Measurements from ENCODE around the gene PLEKHH2.

PLEKHH2 gene

GRCh38 chr2:43766006-43766405 lies 128.9 kb downstream of the PLEKHH2 start:
- TF ChIP-seq ZNF8 (CRISPR knock-in tag; IDR thresholded peaks at IDR 0.05): no peak
- TF ChIP-seq CSRNP3 (CRISPR knock-in tag; IDR thresholded peaks at IDR 0.05): no peak
- no peak for TF ChIP-seq SNAI2 (CRISPR knock-in tag; IDR thresholded peaks at IDR 0.05)
- no peak for TF ChIP-seq TOX (CRISPR knock-in tag; IDR thresholded peaks at IDR 0.05; ENCODE audit: borderline replicate concordance)
- TF ChIP-seq OSR1 (CRISPR knock-in tag; IDR thresholded peaks at IDR 0.05): no peak
- TF ChIP-seq CREB5 (CRISPR knock-in tag; IDR thresholded peaks at IDR 0.05; ENCODE audit: low read depth): no peak
- no peak for TF ChIP-seq ZNF565 (CRISPR knock-in tag; conservative IDR thresholded peaks at IDR 0.05; ENCODE audit: low read depth)
- TF ChIP-seq, protein P1, sequence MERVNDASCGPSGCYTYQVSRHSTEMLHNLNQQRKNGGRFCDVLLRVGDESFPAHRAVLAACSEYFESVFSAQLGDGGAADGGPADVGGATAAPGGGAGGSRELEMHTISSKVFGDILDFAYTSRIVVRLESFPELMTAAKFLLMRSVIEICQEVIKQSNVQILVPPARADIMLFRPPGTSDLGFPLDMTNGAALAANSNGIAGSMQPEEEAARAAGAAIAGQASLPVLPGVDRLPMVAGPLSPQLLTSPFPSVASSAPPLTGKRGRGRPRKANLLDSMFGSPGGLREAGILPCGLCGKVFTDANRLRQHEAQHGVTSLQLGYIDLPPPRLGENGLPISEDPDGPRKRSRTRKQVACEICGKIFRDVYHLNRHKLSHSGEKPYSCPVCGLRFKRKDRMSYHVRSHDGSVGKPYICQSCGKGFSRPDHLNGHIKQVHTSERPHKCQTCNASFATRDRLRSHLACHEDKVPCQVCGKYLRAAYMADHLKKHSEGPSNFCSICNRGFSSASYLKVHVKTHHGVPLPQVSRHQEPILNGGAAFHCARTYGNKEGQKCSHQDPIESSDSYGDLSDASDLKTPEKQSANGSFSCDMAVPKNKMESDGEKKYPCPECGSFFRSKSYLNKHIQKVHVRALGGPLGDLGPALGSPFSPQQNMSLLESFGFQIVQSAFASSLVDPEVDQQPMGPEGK (CRISPR knock-in tag; IDR thresholded peaks at IDR 0.05; ENCODE audit: borderline replicate concordance): no peak
- no peak for TF ChIP-seq BACH2 (CRISPR knock-in tag; IDR thresholded peaks at IDR 0.05; ENCODE audit: borderline replicate concordance)
- TF ChIP-seq, protein P2, sequence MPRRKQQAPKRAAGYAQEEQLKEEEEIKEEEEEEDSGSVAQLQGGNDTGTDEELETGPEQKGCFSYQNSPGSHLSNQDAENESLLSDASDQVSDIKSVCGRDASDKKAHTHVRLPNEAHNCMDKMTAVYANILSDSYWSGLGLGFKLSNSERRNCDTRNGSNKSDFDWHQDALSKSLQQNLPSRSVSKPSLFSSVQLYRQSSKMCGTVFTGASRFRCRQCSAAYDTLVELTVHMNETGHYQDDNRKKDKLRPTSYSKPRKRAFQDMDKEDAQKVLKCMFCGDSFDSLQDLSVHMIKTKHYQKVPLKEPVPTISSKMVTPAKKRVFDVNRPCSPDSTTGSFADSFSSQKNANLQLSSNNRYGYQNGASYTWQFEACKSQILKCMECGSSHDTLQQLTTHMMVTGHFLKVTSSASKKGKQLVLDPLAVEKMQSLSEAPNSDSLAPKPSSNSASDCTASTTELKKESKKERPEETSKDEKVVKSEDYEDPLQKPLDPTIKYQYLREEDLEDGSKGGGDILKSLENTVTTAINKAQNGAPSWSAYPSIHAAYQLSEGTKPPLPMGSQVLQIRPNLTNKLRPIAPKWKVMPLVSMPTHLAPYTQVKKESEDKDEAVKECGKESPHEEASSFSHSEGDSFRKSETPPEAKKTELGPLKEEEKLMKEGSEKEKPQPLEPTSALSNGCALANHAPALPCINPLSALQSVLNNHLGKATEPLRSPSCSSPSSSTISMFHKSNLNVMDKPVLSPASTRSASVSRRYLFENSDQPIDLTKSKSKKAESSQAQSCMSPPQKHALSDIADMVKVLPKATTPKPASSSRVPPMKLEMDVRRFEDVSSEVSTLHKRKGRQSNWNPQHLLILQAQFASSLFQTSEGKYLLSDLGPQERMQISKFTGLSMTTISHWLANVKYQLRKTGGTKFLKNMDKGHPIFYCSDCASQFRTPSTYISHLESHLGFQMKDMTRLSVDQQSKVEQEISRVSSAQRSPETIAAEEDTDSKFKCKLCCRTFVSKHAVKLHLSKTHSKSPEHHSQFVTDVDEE (CRISPR knock-in tag; IDR thresholded peaks at IDR 0.05): no peak
- no peak for TF ChIP-seq POU6F1 (CRISPR knock-in tag; IDR thresholded peaks at IDR 0.05; ENCODE audit: borderline replicate concordance, low read depth)
- TF ChIP-seq ZC3H10 (CRISPR knock-in tag; IDR thresholded peaks at IDR 0.05): no peak
- TF ChIP-seq TCF4 (CRISPR knock-in tag; IDR thresholded peaks at IDR 0.05; ENCODE audit: borderline replicate concordance): no peak
- TF ChIP-seq ZNF70 (CRISPR knock-in tag; IDR thresholded peaks at IDR 0.05): no peak
- no peak for TF ChIP-seq ZFP3 (CRISPR knock-in tag; IDR thresholded peaks at IDR 0.05)
- TF ChIP-seq ISL1 (CRISPR knock-in tag; IDR thresholded peaks at IDR 0.05): no peak
- TF ChIP-seq PPARA (CRISPR knock-in tag; IDR thresholded peaks at IDR 0.05; ENCODE audit: borderline replicate concordance): no peak
- ATAC-seq: no peak

DNA sequence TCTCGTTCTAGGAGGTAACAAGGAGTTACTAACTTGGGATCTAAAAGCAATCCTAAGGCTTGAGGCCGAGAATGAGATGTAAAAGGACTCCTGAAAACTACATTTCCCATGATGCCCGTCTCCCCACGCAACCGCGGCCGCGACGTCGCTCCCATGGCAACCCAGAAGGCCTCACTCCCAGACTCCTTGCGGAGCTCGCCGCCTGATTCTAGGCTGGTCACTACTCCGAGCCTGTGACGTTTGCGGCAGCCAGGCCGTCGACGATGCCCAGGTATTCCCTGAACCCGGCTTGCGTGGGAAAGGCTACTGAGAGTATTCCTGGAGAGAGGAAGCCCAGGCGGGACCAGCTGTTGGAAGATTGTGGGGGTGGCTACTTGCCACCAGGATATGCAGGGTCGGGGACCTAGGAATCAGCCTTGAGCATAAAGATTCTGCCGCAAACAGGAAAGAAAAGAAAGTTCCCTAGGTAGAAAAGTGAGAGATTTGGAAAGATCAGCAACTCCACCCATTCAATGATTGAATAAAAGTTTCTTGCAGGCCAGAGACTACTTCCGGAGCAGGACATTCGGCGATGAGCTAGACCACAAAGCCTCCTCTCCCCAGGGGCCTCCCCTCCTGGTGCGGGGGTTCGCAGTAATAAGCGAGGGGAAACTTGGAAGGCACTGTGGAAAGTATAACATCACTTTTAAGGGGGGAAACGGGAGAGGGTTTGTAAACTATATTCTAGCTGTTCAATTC lies 137.0 kb downstream of the PLEKHH2 start, which contains the start of gene DYNC2LI1:
TSS of gene DYNC2LI1 (plus strand) at position 164 of the 738 bp plus-strand sequence. CDS start at position 264, 100 bp downstream.
- TF ChIP-seq CSDC2 (CRISPR knock-in tag; IDR thresholded peaks at IDR 0.05) (0 out of 2 replicates have a peak, but pooled peaks have one; percentile 69), OSR1 (CRISPR knock-in tag; IDR thresholded peaks at IDR 0.05) (no peak), GLIS3 (CRISPR knock-in tag; IDR thresholded peaks at IDR 0.05) (0 out of 2 replicates have a peak, but pooled peaks have one; percentile 71), CREB5 (CRISPR knock-in tag; IDR thresholded peaks at IDR 0.05; ENCODE audit: low read depth) (0 out of 2 replicates have a peak, but pooled peaks have one; percentile 21), ZFP3 (CRISPR knock-in tag; IDR thresholded peaks at IDR 0.05) (0 out of 2 replicates have a peak, but pooled peaks have one; percentile 34)
- TF ChIP-seq, protein P2 (CRISPR knock-in tag; IDR thresholded peaks at IDR 0.05): peak; percentile 12; the same call in 1 of the 2 replicates
- peak; percentile 100 for ATAC-seq

Data from SK-N-SH treated with all-trans-retinoic acid at 6 μM for 48 hours (cell line).